HG03139 (cell line): ENCODE data around the gene TTC33.
"Not testable (repeated sequence)": the region's sequence is repeated elsewhere in the genome, so short reads cannot be mapped to it uniquely, and the experiment has no call there.

Source experiments
- ATAC-seq: cut with Tn5 transposase; IDR thresholded peaks from one replicate; pipeline ENCODE4 v1.9.1; 2021; ENCODE audit not compliant: unreplicated experiment

Gene TTC33

DNA sequence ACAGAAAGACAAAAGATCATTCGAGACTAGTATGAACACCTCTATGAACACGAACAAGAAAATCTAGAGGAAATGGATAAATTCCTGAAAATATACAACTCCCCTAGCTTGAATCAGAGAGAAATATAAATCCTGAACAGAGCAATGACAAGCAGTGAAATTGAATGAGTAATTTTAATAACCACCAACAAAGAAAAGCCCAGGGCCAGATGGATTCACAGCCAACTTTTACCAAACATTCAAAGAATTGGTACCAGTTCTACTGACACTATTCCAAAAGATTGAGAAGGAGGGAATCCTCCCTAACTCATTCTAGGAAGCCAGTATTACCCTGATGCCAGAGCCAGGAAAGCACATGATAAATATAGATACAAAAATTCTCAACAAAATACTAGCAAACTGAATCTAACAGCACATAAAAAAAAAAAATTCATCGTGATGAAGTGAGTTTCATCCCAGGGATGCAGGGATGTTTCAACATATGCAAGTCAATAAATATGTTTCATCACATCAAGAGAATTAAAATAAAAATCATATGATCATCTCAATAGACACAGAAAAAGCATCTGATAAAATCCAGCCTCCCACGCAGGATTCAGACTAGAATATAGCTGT is 101.3 kb downstream of the TTC33 start:
- ATAC-seq, result no peak

DNA sequence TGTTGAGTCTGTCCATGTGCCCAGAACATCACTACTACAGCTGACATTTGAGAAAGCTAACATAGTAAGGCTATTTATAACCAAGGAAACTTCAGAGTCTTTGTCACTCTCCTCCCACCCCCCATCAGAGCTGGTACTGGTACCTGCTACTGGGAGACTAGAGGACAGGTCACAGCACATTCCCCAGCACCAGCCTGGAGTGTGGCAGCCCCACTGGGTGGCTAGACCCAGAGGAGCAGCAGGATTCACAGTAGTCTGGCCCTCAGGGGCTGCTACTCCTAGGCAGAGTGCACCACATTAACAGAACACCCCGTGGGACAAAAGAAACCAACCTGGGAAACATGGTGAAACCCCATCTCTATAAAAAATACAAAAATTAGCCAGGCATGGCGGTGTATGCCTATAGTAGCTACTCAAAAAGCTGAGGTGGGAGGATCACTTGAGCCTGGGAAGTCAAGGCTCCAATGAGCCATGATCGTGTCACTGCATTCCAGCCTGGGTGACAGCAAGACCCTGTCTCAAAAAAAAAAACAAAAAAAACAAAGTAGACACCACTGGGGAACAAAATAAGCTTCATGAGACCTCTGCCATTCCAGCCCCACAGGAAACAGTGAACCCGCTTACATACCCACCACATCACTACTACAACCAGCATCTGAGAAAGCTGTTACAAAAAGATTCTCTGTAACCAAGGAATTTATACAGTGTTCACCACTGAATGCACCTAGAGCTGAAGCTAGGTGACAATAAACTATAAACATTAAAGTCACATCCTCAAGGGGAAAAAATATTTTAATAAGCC is 102.3 kb downstream of the TTC33 start:
- no peak for ATAC-seq

- no peak for ATAC-seq
Measured at GRCh38 chr5:40652441-40653220, 103.1 kb downstream of the TTC33 start.

DNA sequence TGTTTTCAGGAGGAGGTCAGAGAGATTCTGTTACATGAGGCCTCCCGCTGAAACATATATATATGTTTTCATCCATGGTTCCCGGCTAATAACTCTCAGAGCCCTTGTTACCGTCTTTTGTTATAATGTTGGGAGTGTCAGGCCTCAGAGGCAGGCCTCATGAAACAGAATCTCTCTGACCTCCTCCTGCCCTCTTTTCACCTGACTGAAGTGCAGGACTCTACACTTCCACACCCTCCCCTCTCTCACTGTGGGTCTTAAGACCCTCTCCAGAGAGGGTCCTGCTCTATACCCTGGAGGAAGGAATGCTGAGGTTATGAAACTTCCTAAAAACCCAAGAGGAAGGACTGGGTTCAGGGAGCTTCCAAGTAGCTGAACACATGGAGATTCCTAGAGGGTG is 104.6 kb downstream of the TTC33 start:
- ATAC-seq, result no peak

GRCh38 chr5:40649463-40650030 is 106.2 kb downstream of the TTC33 start:
- no peak for ATAC-seq

- ATAC-seq, result no peak
Measured at GRCh38 chr5:40648150-40648549, 107.6 kb downstream of the TTC33 start.

GRCh38 chr5:40646266-40646665 is 109.5 kb downstream of the TTC33 start:
- no peak for ATAC-seq

- ATAC-seq, result not testable (repeated sequence)
Measured at GRCh38 chr5:40639531-40639930, 116.2 kb downstream of the TTC33 start.

DNA sequence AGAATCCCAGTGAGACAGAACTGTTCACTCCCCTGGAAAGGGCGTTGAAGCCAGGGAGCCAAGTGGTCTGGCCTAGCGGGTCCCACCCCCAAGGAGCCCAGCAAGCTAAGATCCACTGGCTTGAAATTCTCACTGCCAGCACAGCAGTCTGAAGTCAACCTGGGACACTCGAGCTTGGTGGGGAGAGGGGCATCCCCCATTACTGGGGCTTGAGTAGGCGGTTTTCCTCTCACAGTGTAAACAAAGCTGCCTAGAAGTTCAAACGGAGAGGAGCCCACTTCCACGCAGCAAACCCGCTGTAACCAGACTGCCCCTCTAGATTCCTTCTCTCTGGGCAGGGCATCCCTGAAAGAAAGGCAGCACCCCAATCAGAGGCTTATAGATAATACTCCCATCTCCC is 121.2 kb downstream of the TTC33 start:
- no peak for ATAC-seq

GRCh38 chr5:40634154-40634553 is 121.6 kb downstream of the TTC33 start:
- ATAC-seq, result no peak

DNA sequence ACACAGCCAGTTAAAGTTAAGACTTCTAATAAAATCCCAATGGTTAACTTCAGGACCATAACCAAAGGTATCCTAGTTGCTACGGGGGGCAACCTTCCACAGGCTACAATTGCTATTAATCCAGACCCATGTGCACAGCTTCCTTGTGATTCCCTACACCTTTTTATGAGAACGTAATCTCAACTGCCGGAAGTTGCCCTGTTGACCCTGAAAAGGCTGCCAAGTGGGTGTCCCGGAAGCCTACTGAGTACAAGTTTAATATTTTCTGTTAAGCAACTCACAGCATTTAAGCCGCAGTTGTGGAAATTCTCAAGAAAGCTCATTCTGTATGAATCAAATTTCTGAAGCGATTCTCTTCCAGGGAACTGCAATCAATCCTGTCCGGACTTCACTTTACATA is 124.5 kb downstream of the TTC33 start:
- ATAC-seq, result no peak

- no peak for ATAC-seq
Measured at GRCh38 chr5:40630126-40630525, 125.6 kb downstream of the TTC33 start.

DNA sequence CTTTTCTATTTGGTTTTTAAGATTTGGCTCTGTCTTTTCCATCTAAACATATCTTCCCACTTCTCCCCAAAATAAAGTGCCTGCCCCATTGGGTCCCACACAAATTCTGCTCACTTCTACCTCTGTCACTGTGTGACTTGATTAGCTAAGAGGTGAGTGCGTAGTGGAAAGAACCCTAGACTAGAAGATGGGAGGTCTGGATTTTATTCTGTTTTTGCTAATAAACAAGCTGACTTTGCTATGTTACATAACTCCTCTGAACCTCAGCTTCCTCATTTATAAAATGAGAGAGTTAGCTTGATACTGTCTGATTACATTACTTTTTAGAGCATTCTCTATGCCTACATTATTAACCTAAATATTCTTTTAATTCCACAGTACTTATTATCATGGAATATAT is 127.4 kb downstream of the TTC33 start:
- ATAC-seq, result no peak

DNA sequence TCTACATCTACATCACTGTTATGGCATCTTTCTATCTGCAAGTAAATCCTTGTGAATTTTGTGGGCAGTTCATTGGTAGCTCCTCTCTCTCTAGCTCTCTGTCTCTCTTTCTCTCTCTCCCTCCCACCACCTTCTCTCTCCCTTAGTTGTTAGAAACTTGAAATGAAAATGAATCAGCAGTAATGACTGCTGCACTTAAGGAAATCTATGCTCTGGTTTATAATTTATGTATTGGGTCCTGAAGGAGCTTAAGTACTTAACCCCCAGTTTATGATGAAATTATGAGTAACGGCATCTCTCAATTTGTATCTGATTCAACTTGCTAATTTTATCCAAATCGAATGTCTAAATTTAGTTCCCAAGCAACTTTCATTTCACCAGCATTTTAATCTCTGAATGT is 128.1 kb downstream of the TTC33 start:
- no peak for ATAC-seq

DNA sequence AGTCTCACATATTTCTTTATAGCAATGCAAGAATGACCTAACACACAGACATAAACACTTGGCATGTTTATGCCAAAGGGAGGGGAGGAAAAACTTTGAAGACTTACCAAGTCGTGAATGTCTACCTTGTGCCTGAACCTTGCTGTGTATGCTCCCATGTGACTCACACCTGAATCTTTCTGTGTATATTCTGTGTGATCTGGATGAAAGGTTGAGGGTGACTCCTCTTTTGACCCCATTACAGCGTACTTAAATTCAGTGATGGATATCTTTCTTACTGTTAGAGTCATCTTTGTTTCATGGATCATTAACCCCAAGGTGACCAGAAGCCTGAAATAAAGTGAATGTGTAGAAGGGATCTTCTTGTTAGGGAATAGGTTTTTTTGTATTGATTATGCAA is 129.0 kb downstream of the TTC33 start:
- ATAC-seq, result no peak

- ATAC-seq, result no peak
Measured at GRCh38 chr5:40623480-40624420, 132.0 kb downstream of the TTC33 start.

GRCh38 chr5:40622463-40623252 is 133.1 kb downstream of the TTC33 start:
- no peak for ATAC-seq

GRCh38 chr5:40619421-40619820 is 136.3 kb downstream of the TTC33 start:
- no peak for ATAC-seq

- ATAC-seq, result no peak
Measured at GRCh38 chr5:40618926-40619325, 136.8 kb downstream of the TTC33 start.

- ATAC-seq, result no peak
Measured at GRCh38 chr5:40616781-40617180, 139.0 kb downstream of the TTC33 start.
